Measurements from ENCODE around the gene CABCOCO1. TPM values are rescaled to one million over a fixed set of nuclear protein-coding genes. Genes with fewer than 3 reads are reported as not detected.

Gene CABCOCO1
- total and polyA plus RNA-seq, 9 of the 15 experiments (the other 6 are each of a cell fraction or from before 2014, with no cell fraction given): 0.04 TPM; not detected in 8

DNA sequence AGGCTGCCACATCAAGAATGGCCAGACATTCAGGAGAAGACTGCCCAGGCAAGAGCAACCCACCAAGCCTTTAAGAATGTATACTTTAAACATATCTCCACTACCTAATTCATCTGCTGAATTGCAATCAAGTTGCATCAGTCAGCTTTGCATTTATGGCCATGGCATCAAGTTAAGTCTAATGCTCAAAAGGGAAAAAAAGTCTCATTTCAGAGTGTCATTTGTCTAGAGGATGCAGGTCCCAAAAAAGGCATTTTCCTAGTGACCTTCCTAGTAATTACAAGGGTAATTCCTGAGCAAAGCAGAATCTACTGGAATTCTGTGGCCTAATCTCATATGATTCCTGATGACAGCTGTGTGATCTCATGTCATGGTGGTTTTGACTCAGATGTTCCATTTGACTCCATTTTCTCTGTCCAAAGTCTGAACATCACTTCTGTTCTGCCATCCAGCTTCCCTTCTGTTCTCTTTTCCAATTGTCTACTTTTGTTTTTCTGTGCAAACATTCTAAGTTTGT lies 7.3 kb upstream of the CABCOCO1 start (continued):
- TF ChIP-seq, protein P1, sequence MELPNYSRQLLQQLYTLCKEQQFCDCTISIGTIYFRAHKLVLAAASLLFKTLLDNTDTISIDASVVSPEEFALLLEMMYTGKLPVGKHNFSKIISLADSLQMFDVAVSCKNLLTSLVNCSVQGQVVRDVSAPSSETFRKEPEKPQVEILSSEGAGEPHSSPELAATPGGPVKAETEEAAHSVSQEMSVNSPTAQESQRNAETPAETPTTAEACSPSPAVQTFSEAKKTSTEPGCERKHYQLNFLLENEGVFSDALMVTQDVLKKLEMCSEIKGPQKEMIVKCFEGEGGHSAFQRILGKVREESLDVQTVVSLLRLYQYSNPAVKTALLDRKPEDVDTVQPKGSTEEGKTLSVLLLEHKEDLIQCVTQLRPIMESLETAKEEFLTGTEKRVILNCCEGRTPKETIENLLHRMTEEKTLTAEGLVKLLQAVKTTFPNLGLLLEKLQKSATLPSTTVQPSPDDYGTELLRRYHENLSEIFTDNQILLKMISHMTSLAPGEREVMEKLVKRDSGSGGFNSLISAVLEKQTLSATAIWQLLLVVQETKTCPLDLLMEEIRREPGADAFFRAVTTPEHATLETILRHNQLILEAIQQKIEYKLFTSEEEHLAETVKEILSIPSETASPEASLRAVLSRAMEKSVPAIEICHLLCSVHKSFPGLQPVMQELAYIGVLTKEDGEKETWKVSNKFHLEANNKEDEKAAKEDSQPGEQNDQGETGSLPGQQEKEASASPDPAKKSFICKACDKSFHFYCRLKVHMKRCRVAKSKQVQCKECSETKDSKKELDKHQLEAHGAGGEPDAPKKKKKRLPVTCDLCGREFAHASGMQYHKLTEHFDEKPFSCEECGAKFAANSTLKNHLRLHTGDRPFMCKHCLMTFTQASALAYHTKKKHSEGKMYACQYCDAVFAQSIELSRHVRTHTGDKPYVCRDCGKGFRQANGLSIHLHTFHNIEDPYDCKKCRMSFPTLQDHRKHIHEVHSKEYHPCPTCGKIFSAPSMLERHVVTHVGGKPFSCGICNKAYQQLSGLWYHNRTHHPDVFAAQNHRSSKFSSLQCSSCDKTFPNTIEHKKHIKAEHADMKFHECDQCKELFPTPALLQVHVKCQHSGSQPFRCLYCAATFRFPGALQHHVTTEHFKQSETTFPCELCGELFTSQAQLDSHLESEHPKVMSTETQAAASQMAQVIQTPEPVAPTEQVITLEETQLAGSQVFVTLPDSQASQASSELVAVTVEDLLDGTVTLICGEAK (IDR thresholded peaks at IDR 0.05): no peak
- TF ChIP-seq, protein P1 (CRISPR knock-in tag; IDR thresholded peaks at IDR 0.05): no peak
- TF ChIP-seq ZNF592 (IDR thresholded peaks at IDR 0.05) (0 out of 2 replicates have a peak, but pooled peaks have one; percentile 33), FOXP1 (CRISPR knock-in tag; IDR thresholded peaks at IDR 0.05) (no peak), TGIF2 (CRISPR knock-in tag; IDR thresholded peaks at IDR 0.05) (no peak), EP400 (IDR thresholded peaks at IDR 0.05) (peak; percentile 42), ZNF253 (CRISPR knock-in tag; conservative IDR thresholded peaks at IDR 0.05) (no peak), RFX7 (CRISPR knock-in tag; IDR thresholded peaks at IDR 0.05) (no peak), NR4A1 (CRISPR knock-in tag; IDR thresholded peaks at IDR 0.05) (no peak), NR4A1 (tag; IDR thresholded peaks at IDR 0.05) (peak; percentile 60; the same call in 1 of the 2 replicates), MITF (IDR thresholded peaks at IDR 0.05) (no peak), DPF2 (IDR thresholded peaks at IDR 0.05) (peak; percentile 34; the same call in 1 of the 2 replicates), ZNF696 (CRISPR knock-in tag; conservative IDR thresholded peaks at IDR 0.05) (no peak)

Data from K562 (cell line).